HepG2 (cell line): ENCODE data around the gene SHISA9. TPM values are rescaled to one million over a fixed set of nuclear protein-coding genes. Genes with fewer than 3 reads are reported as not detected.

Source experiments
- ELF3 ChIP-seq: IDR thresholded peaks from 2 replicates; pipeline ENCODE4 v1.6.1; 2016; ENCODE audit warnings: missing genetic modification reagents, missing compliant biosample characterization
- GLMP ChIP-seq: sonication (generic); formaldehyde crosslinking; IDR thresholded peaks from 2 replicates; pipeline ENCODE4 v1.9.0; 2021; ENCODE audit warnings: missing genetic modification reagents, mild to moderate bottlenecking, borderline replicate concordance
- NFKBIZ ChIP-seq: IDR thresholded peaks from 2 replicates; pipeline ENCODE4 v1.6.1; 2018; ENCODE audit warnings: missing genetic modification reagents, missing compliant biosample characterization
- PBX3 ChIP-seq: sonication (generic); formaldehyde crosslinking; IDR thresholded peaks from 2 replicates; pipeline ENCODE4 v1.8.1; 2023; ENCODE audit warnings: missing genetic modification reagents, inconsistent platforms, borderline replicate concordance
- PTBP1 ChIP-seq: fragments of 200-400 bp; formaldehyde crosslinking; IDR thresholded peaks from 2 replicates; pipeline ENCODE4 v1.6.1; 2018; ENCODE audit warnings: low read length, low read depth; ENCODE audit not compliant: poor library complexity, severe bottlenecking
- SNAPC5 ChIP-seq: sonication (generic); formaldehyde crosslinking; IDR thresholded peaks from 2 replicates; pipeline ENCODE4 v1.8.1; 2023; ENCODE audit warnings: mild to moderate bottlenecking, missing genetic modification reagents, borderline replicate concordance
- SRY ChIP-seq: sonication (generic); formaldehyde crosslinking; IDR thresholded peaks from 2 replicates; pipeline ENCODE4 v1.8.0; 2022; ENCODE audit warnings: mild to moderate bottlenecking, missing genetic modification reagents
- TGIF2 ChIP-seq: IDR thresholded peaks from 2 replicates; pipeline ENCODE4 v1.6.1; 2016; ENCODE audit warnings: control low read depth, missing compliant biosample characterization
- U2AF1 ChIP-seq: fragments of 200-400 bp; formaldehyde crosslinking; optimal IDR thresholded peaks from 2 replicates; pipeline ENCODE3; 2017; ENCODE audit warnings: mild to moderate bottlenecking, low read depth, low read length
- UBTF ChIP-seq: sonication (generic); formaldehyde crosslinking; IDR thresholded peaks from 2 replicates; pipeline ENCODE4 v1.4.0; 2020; ENCODE audit warnings: mild to moderate bottlenecking, missing genetic modification reagents
- ZBTB20 ChIP-seq: sonication (generic); formaldehyde crosslinking; IDR thresholded peaks from 2 replicates; pipeline ENCODE4 v1.8.1; 2023; ENCODE audit warnings: missing genetic modification reagents, low read depth, mild to moderate bottlenecking, borderline replicate concordance
- ZBTB21 ChIP-seq: sonication (generic); formaldehyde crosslinking; IDR thresholded peaks from 2 replicates; pipeline ENCODE4 v1.4.0; 2020; ENCODE audit warnings: missing genetic modification reagents
- ZC3H4 ChIP-seq: sonication (generic); formaldehyde crosslinking; IDR thresholded peaks from 2 replicates; pipeline ENCODE4 v1.4.0; 2020; ENCODE audit warnings: missing genetic modification reagents, borderline replicate concordance
- ZFP36L2 ChIP-seq: sonication (generic); formaldehyde crosslinking; IDR thresholded peaks from 2 replicates; pipeline ENCODE4 v1.4.0; 2020; ENCODE audit warnings: missing genetic modification reagents
- ZNF138 ChIP-seq: sonication (generic); formaldehyde crosslinking; IDR thresholded peaks from 2 replicates; pipeline ENCODE4 v1.5.0; 2020; ENCODE audit warnings: mild to moderate bottlenecking, low read depth, missing genetic modification reagents
- ZNF256 ChIP-seq: sonication (generic); formaldehyde crosslinking; conservative IDR thresholded peaks from 2 replicates; pipeline ENCODE4 v1.4.0; 2020; ENCODE audit warnings: missing genetic modification reagents
- ZNF432 ChIP-seq: sonication (generic); formaldehyde crosslinking; IDR thresholded peaks from 2 replicates; pipeline ENCODE4 v1.5.0; 2020; ENCODE audit warnings: missing genetic modification reagents, mild to moderate bottlenecking, borderline replicate concordance
- ZNF468 ChIP-seq: sonication (generic); formaldehyde crosslinking; IDR thresholded peaks from 2 replicates; pipeline ENCODE4 v1.8.0; 2022; ENCODE audit warnings: mild to moderate bottlenecking, moderate library complexity, missing genetic modification reagents
- ZNF720 ChIP-seq: sonication (generic); formaldehyde crosslinking; IDR thresholded peaks from 2 replicates; pipeline ENCODE4 v1.4.0; 2020; ENCODE audit warnings: missing genetic modification reagents
- ZXDC ChIP-seq: sonication (generic); formaldehyde crosslinking; IDR thresholded peaks from 2 replicates; pipeline ENCODE4 v1.5.0; 2020; ENCODE audit warnings: mild to moderate bottlenecking, missing genetic modification reagents
- ZZZ3 ChIP-seq: sonication (generic); formaldehyde crosslinking; IDR thresholded peaks from 2 replicates; pipeline ENCODE4 v1.4.0; 2020; ENCODE audit warnings: missing genetic modification reagents, mild to moderate bottlenecking, borderline replicate concordance
- polyA plus RNA-seq, 8 experiments: library from polyadenylated mRNA; depleted of rRNA in 3 of 8; stranded (reverse) in 7 of 8; unstranded in 1 of 8; fragments of >200 nt; fragmentation: Illumina TruSeq in 4 of 8; extraction: Trizol in 4 of 8; gene quantifications; 2 replicates each; pipeline versions ENCODE4 v1.2.1 to v1.2.3, GENCODE V29; 2011 to 2016; ENCODE audit warnings: low read depth in 4 of 8, missing spikeins in 1 of 8, mixed read lengths in 1 of 8; ENCODE audit not compliant: insufficient read depth in 1 of 8
- total RNA-seq, 5 experiments: library from RNA; depleted of rRNA; stranded (reverse); fragments of >200 nt; fragmentation: Illumina TruSeq; extraction: Trizol; gene quantifications; 2 replicates each; pipeline ENCODE4 v1.2.3, GENCODE V29; 2016; ENCODE audit warnings: low read depth in 1 of 5

The SHISA9 gene
- total and polyA plus RNA-seq, 2 of the 13 experiments (the other 11 are each of a cell fraction or from before 2014, with no cell fraction given) = 0.01 TPM; not detected in 1

- TF ChIP-seq PTBP1 (no peak), ZNF256 (0 out of 2 replicates have a peak, but pooled peaks have one; percentile 56), ZBTB20 (CRISPR knock-in tag) (peak; percentile 97; the same call in 1 of the 2 replicates), SRY (no peak), ZFP36L2 (CRISPR knock-in tag) (no peak), ZNF468 (CRISPR knock-in tag) (no peak), ZBTB21 (CRISPR knock-in tag) (no peak), ZNF720 (no peak), ZC3H4 (no peak), UBTF (peak; percentile 73), ZNF432 (CRISPR knock-in tag) (no peak), SNAPC5 (CRISPR knock-in tag) (peak; percentile 93; the same call in 1 of the 2 replicates), ZXDC (CRISPR knock-in tag) (no peak), ELF3 (CRISPR knock-in tag) (peak; percentile 91), ZZZ3 (CRISPR knock-in tag) (peak; percentile 61; the same call in 1 of the 2 replicates), GLMP (CRISPR knock-in tag) (no peak), ZNF138 (CRISPR knock-in tag) (no peak), U2AF1 (no peak), PBX3 (CRISPR knock-in tag) (no peak), TGIF2 (CRISPR knock-in tag) (peak; percentile 74), NFKBIZ (CRISPR knock-in tag) (peak; percentile 64; the same call in 1 of the 2 replicates)
Observed at GRCh38 chr16:13269905-13270528, 368.6 kb downstream of the SHISA9 start (continued).
